GM21381 (cell line): ENCODE measurements around the gene RAB34.

Experiments used
- ATAC-seq: cut with Tn5 transposase; IDR thresholded peaks from one replicate; pipeline ENCODE4 v1.9.1; 2021; ENCODE audit warnings: mild to moderate bottlenecking, moderate library complexity; ENCODE audit not compliant: unreplicated experiment

Gene RAB34

DNA sequence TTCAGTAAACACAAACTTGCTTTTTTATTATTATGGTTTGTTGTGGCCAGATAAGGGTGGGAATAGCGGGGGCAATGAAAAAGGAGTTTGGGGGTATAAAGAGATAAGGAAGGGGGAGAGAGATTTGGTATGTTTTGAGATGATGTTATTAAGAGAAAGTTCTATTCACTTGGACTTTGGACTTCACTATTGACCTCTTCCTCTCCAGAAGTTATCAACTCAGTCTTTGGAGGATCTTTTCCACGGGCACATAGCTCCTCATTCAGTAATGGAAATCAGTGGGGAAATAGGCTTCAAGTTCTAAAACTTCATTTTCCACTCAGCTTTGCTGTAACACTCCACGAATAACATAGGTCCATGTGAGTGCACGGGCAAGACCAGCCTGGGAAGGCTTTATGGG lies 29.2 kb downstream of the RAB34 start:
- ATAC-seq: no peak

DNA sequence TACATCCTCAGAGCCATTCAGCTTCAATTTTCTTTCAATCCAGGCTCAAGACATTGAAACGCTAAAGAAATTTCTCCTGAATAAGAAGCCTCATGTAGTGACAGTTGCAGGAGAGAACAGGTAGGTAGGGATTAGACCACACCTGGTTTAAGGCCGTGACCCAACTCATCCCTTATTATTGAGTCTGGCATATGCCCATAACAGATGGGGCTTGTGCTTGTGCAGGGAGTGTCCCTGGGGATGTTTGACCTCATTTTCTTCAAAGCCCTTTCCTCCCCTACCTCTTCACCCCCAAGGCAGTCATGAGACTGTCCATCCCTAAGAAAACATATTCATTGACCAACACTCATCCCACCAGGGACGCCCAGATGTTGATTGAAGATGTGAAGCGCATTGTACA lies 31.4 kb downstream of the RAB34 start:
- no peak for ATAC-seq

DNA sequence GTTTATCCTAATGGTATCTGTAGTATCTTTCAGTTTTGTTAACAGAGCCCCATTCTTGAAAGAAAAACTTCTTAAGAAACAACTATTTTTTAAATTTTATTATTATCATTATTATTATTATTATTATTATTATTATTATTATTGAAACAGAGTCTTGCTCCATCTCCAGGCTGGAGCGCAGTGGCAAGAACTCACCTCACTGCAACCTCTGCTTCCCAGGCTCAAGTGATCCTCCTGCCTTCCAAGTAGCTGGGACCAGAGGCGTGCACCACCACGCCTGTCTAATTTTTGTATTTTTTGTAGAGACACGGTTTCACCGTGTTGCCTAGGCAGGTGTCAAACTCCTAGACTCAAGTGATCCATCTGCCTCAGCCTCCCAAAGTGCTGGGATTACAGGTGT lies 32.3 kb downstream of the RAB34 start:
- ATAC-seq: no peak

DNA sequence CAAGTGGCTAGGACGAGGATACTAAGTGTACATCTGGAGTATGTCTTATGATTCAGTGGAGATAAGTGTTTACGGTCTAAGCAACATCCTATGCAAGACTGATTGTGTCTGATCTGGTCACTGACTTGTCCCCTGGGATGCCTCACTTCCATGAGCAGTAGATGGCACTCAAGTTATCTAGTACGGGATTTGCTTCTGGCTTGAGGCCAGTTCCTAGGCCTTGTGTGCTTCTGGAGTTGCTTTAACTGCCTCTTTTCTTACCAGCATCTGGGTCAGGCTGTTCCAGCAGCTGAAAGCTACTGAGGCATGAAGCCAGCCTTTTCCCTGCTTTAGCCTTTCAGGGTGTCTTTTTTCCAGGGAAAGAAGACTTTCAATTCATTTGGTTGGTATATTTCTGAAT lies 32.7 kb downstream of the RAB34 start:
- ATAC-seq: no peak

DNA sequence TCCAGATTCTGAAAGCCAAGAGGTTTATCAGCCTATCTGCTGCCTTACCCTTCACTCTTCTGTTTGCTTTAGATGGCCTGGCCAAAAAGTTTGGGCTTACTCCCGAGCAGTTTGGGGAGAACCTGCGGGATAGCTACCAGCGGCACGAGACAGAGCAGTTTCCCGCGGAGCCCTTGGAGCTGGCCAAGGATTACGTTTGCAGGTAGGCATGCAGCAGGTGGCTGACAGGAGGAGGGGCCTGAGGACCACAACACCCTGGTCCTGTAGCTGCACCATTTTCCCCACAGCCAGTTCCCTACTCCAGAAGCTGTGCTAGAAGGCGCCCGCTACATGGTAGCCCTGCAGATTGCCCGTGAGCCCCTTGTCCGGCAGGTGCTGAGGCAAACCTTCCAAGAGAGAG lies 35.0 kb downstream of the RAB34 start:
- ATAC-seq: no peak

DNA sequence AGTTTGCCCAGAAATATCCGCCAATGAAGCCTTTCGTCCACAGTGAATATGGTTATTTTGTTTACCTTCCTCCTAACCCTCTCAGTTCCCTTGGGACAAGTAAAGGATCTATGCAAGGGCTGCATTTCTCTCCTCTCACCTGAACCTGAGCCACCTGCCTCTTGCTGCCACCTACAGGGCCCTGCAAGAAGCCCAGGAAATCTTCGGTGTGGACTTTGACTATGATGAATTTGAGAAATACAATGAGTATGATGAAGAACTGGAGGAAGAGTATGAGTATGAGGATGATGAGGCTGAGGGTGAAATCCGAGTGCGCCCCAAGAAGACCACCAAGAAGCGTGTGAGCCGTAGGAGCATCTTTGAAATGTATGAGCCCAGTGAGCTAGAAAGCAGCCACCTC lies 41.7 kb downstream of the RAB34 start:
- no peak for ATAC-seq

DNA sequence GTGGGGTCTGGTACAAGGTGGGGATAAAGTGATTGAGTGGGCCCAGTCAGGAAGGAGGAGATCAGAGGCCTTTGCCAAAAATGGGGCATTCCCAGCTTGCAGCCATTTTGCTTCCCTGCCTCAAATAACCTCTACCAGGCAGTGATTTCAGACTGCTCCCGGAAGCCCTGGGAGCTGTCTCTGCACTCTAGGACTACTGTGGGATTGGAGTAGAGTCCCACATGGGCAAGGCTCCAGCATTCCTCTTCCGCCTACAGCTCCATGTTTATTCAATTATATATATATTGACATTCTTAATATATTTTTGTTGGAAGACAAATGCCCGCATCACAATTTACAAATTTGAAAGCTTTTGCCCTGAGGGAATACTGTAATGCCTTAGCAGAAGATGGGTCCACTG lies 42.2 kb downstream of the RAB34 start:
- ATAC-seq: no peak

DNA sequence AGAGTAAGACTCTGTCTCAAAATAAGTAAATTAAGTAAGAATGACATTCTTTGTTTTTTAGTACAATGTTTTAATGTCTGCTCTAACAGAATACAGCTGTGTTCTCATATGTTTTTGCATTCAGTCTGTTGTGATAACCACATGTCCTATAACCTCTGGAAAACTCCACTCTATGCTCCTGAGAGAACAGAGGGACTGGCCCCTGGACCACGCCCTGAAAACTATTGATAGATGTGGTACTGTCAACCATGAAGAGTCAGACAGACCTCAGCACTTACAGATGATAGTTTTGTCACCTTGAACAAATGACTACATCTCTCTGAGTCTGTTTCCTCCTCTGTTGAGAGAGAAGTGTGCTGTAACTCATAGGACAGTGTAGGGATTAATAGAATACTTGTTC lies 47.8 kb downstream of the RAB34 start:
- no peak for ATAC-seq

DNA sequence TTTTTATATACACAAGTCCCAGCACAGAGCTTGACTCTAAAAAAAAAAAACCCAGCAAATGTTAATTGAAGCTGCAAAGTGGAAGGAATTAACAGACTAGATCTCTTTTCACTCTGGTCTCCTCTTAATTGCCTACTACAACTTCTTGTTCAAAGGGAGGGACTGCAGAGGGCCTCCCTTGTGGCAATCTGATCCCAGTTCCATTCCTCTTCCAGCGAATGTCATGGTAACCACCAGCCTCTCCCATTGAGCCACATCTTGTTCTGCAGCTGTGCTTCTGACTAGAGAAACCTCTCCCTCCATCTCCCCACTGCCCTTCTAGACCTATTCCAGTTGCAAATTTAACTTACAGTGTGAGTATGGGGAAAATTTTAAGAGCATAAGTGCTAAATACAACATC lies 49.8 kb downstream of the RAB34 start:
- no peak for ATAC-seq

DNA sequence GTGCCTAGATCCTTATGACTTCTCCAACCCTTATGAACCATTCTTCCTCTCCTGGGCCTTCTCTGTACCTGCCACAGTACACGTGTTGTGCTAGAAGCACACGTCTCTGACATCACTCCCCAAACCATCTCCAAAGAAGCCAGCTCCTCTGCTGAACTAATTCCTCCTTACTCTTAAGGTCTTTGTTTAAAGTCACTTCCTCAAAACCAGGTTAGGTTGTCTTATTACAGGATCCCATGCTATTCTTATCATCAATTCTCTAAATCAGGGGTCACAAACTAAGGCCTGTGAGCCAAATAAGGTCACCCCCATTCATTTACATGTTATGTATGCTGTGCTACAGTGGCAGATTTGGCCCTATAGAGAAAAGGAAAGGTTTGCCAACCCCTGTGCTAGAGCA lies 51.7 kb downstream of the RAB34 start:
- ATAC-seq: no peak
